Natural killer cell (primary cell): ENCODE data around the gene SGSM1. TPM values are rescaled to one million over a fixed set of nuclear protein-coding genes. Genes with fewer than 3 reads are reported as not detected.
"Not testable (repeated sequence)": the region's sequence is repeated elsewhere in the genome, so short reads cannot be mapped to it uniquely, and the experiment has no call there.

ENCODE experiments used
- ATAC-seq, 3 donors: fragments of 150-1000 bp in 2 of 3; fragments of 200-7000 bp in 1 of 3; cut with Tn5 transposase; 1 replicate in 1 of 3; 2 replicates in 2 of 3; pipeline ENCODE4 v1.10.0; 2021; ENCODE audit warnings: mild to moderate bottlenecking in 2 of 3, moderate library complexity in 2 of 3
- DNase-seq, 2 donors: peaks; one replicate each; pipeline versions ENCODE4 v3.0.0 to v3.0.0-alpha.2; 2013 to 2021; ENCODE audit warnings: mixed read lengths in 1 of 2
- H3K27ac ChIP-seq: one replicate; pipeline ENCODE4 v1.5.1; 2013; ENCODE audit warnings: mild to moderate bottlenecking, low read length
- H3K27me3 ChIP-seq: one replicate; pipeline ENCODE4 v1.6.1; 2013; ENCODE audit warnings: low read length; ENCODE audit not compliant: control insufficient read depth, insufficient read depth
- H3K36me3 ChIP-seq: one replicate; pipeline ENCODE4 v1.6.1; 2013; ENCODE audit warnings: low read length; ENCODE audit not compliant: control insufficient read depth, insufficient read depth
- H3K4me1 ChIP-seq: one replicate; pipeline ENCODE4 v1.6.1; 2013; ENCODE audit warnings: low read length; ENCODE audit not compliant: control insufficient read depth, insufficient read depth
- H3K4me3 ChIP-seq: one replicate; pipeline ENCODE4 v1.5.1; 2013; ENCODE audit warnings: low read length
- H3K9me3 ChIP-seq: one replicate; pipeline ENCODE4 v1.6.1; 2013; ENCODE audit warnings: low read length; ENCODE audit not compliant: control insufficient read depth, insufficient read depth
- H3K27ac Mint-ChIP-seq, 2 donors: one replicate each; pipeline ENCODE4 v1.8.0; 2022; ENCODE audit warnings: mild to moderate bottlenecking in 2 of 2, mixed read lengths in 2 of 2, moderate library complexity in 1 of 2
- H3K27me3 Mint-ChIP-seq, 2 donors: one replicate each; pipeline ENCODE4 v1.8.0; 2022; ENCODE audit warnings: low read depth in 2 of 2, mixed read lengths in 2 of 2
- H3K36me3 Mint-ChIP-seq: one replicate; pipeline ENCODE4 v1.8.0; 2022; ENCODE audit warnings: mixed read lengths
- H3K4me1 Mint-ChIP-seq, 2 donors: one replicate each; pipeline ENCODE4 v1.8.0; 2022; ENCODE audit warnings: mixed read lengths in 2 of 2
- H3K4me3 Mint-ChIP-seq: one replicate; pipeline ENCODE4 v1.8.0; 2022; ENCODE audit warnings: mild to moderate bottlenecking, moderate library complexity, mixed read lengths
- H3K9me3 Mint-ChIP-seq, 2 donors: one replicate each; pipeline ENCODE4 v1.8.0; 2022; ENCODE audit warnings: mixed read lengths in 2 of 2
- WGBS: methylation state at CpG from one replicate; pipeline ENCODE4 v1.1.7; 2013; ENCODE audit warnings: missing lambda C conversion rate; ENCODE audit not compliant: insufficient coverage; 5-methylcytosine and 5-hydroxymethylcytosine counted together
- intact Hi-C: fragments of 100-400 bp; cut with micrococcal nuclease; formaldehyde crosslinking; loops from one replicate; pipeline ENCODE4 v1.14.2; 2022
- total RNA-seq, 4 donors: library from RNA; stranded (reverse); fragments of 120-200 nt in 1 of 4; gene quantifications; one replicate each; pipeline versions ENCODE4 v1.2.3 to v1.2.4, GENCODE V29; 2013 to 2022
- TF ChIP-seq, protein P1 (sequence below): fragments of 200-600 bp; IDR thresholded peaks from one replicate; pipeline ENCODE4 v1.8.0; 2022; ENCODE audit warnings: antibody characterized with exemption

The SGSM1 gene
- total RNA-seq, 3 donors from 2014 or later (not counting 1 experiment from before 2014, with no cell fraction given), result 13.9 to 15.4 (median 13.9) TPM

DNA sequence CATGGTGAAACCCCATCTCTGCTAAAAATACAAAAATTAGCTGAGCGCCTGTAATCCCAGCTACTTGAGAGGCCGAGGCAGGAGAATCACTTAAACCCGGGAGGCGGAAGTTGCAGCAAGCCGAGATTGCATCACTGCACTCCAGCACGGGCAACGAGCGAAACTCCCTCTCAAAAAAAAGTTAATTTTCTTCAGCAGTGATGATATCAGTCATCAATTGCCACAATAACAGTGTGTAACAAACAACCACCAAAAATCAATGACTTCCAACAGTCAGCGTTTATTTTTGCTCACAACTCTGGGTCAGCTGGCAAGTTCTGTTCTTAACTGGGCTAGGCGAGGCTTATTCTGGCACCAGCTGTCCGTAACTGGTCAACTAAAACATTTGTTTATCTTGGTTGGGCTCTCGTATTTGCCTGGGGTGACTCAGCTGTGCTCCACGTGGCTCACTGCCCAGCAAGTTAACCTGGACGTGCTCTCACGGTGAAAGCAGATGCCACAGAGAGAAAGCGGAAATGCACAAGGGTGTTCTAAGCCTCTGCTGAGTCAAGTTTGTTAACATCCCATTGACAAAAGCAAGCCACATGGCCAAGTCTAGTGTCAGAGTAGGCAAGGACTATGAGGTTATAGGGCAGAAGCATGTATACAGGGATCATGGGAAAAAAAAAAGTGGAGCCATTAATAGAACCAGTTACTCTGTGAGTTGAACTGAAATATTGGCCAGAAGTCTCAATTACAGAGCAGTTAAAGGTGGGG lies 88.4 kb downstream of the SGSM1 start:
- Mint-ChIP-seq H3K27ac (no peak overlapping the region), H3K4me1 (no peaks in the 10 kb centered on the region), H3K4me3 (no peak overlapping the region), H3K27me3 (no peaks in the 10 kb centered on the region), H3K9me3 (no peaks in the 10 kb centered on the region), H3K36me3 (no peaks in the 10 kb centered on the region)
- DNase-seq (no peak), ATAC-seq (no peak)
- peaks cover 5% of the 10 kb centered on the region for H3K36me3 ChIP-seq
- intact Hi-C loops, result no loop called here
- no peaks in the 10 kb centered on the region for H3K4me1 ChIP-seq
- H3K4me3 ChIP-seq, result no peak overlapping the region
- TF ChIP-seq, protein P1, sequence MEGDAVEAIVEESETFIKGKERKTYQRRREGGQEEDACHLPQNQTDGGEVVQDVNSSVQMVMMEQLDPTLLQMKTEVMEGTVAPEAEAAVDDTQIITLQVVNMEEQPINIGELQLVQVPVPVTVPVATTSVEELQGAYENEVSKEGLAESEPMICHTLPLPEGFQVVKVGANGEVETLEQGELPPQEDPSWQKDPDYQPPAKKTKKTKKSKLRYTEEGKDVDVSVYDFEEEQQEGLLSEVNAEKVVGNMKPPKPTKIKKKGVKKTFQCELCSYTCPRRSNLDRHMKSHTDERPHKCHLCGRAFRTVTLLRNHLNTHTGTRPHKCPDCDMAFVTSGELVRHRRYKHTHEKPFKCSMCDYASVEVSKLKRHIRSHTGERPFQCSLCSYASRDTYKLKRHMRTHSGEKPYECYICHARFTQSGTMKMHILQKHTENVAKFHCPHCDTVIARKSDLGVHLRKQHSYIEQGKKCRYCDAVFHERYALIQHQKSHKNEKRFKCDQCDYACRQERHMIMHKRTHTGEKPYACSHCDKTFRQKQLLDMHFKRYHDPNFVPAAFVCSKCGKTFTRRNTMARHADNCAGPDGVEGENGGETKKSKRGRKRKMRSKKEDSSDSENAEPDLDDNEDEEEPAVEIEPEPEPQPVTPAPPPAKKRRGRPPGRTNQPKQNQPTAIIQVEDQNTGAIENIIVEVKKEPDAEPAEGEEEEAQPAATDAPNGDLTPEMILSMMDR, result no peak
- H3K27ac ChIP-seq, result no peak overlapping the region
- no peaks in the 10 kb centered on the region for H3K9me3 ChIP-seq
- WGBS, result 80% methylated on average over 16 of the region's 16 CpGs
- H3K27me3 ChIP-seq, result no peaks in the 10 kb centered on the region

DNA sequence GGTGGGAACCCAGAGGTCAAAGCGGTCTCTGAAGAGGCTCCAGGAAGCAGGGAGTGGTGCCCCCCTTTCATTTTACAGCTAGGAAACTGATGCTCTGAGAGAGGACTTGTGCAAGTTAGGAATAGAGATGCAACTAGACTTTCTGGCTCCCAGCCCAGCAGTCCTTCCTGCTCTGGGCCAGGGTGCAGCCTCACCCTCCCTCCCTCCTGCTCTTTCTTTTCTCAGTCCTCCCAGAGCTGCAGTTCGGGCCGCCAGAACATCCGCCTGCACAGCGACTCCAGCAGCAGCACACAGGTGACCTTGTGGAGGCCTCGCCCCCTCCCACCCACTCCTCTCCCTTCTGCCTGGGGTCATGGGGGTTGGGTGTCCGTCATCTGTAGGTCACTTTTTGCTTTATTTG lies 89.0 kb downstream of the SGSM1 start:
- Histone ChIP-seq H3K36me3 (peaks cover 5% of the 10 kb centered on the region), H3K27me3 (no peaks in the 10 kb centered on the region), H3K9me3 (no peaks in the 10 kb centered on the region), H3K4me3 (no peak overlapping the region), H3K27ac (no peak overlapping the region), H3K4me1 (no peaks in the 10 kb centered on the region)
- ATAC-seq (no peak), DNase-seq (no peak)
- TF ChIP-seq, protein P1, result no peak
- no peak overlapping the region for H3K4me3 Mint-ChIP-seq
- H3K36me3 Mint-ChIP-seq, result no peaks in the 10 kb centered on the region
- no peak overlapping the region for H3K27ac Mint-ChIP-seq
- H3K4me1 Mint-ChIP-seq, result no peaks in the 10 kb centered on the region
- no peaks in the 10 kb centered on the region for H3K9me3 Mint-ChIP-seq
- 71% methylated on average over 5 of the region's 7 CpGs for WGBS
- intact Hi-C loops, result no loop called here
- H3K27me3 Mint-ChIP-seq, result no peaks in the 10 kb centered on the region

DNA sequence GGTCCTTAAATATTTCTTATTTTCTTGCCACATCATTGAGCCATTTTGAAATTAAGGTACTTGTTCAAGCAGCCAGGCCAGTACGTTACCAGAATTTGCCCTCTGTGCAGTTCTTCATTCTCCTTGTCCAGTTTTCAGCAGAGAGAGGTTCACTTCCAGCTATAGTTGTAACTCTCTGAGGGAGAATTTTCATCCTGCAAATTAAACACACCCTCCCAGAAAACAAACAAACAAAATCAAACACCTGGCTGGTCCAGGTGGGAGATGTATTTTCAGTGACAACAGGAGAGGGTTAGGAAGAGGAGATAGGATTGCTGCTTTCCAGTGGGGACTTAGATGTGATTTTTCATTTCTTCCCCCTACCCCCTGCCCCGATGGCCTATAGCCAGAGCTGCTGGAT lies 95.4 kb downstream of the SGSM1 start:
- Mint-ChIP-seq H3K36me3 (peaks cover 31% of the 10 kb centered on the region), H3K9me3 (peaks cover 8 to 11% of the 10 kb centered on the region in 2 donors), H3K4me1 (no peaks in the 10 kb centered on the region), H3K4me3 (no peak overlapping the region), H3K27ac (no peak overlapping the region), H3K27me3 (no peaks in the 10 kb centered on the region)
- ATAC-seq (no peak), DNase-seq (no peak)
- H3K4me1 ChIP-seq, result no peaks in the 10 kb centered on the region
- H3K9me3 ChIP-seq, result peaks cover 11% of the 10 kb centered on the region
- intact Hi-C loops, result no loop called here
- no peaks in the 10 kb centered on the region for H3K27me3 ChIP-seq
- peaks cover 17% of the 10 kb centered on the region for H3K36me3 ChIP-seq
- no peak overlapping the region for H3K4me3 ChIP-seq
- H3K27ac ChIP-seq, result no peak overlapping the region
- TF ChIP-seq, protein P1, result no peak
- WGBS, result 88% methylated on average over 2 of the region's 2 CpGs

DNA sequence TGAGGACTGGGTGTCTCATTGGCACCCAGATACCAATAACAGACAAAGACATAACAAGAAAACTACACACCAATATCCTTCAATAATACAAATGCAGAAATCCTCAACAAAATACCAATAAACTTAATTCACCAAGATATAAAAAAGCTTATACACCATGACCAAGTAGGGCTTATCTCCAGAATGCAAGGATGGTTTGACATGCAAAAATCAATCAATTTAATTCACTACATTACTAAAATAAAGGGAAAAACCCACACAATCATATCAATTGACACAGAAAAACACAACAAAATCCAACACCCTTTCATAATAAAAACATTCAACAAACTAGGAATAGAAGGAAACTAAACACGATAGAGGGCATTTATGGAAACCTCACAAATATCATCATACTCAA lies 99.9 kb downstream of the SGSM1 start:
- no peaks in the 10 kb centered on the region for H3K4me1 Mint-ChIP-seq
- no peak overlapping the region for H3K4me3 Mint-ChIP-seq
- H3K27me3 Mint-ChIP-seq, result no peaks in the 10 kb centered on the region
- ATAC-seq, result no peak
- intact Hi-C loops, result no loop called here
- Histone ChIP-seq H3K36me3 (peaks cover 16% of the 10 kb centered on the region), H3K4me1 (no peaks in the 10 kb centered on the region), H3K27ac (no peak overlapping the region), H3K27me3 (no peaks in the 10 kb centered on the region), H3K4me3 (no peak overlapping the region), H3K9me3 (peaks cover 12% of the 10 kb centered on the region)
- no peak overlapping the region for H3K27ac Mint-ChIP-seq
- WGBS, result 100% methylated on average over 1 of the region's 1 CpG
- peaks cover 31% of the 10 kb centered on the region for H3K36me3 Mint-ChIP-seq
- no peak for DNase-seq
- TF ChIP-seq, protein P1, result no peak
- H3K9me3 Mint-ChIP-seq, result peaks cover 8 to 11% of the 10 kb centered on the region in 2 donors

DNA sequence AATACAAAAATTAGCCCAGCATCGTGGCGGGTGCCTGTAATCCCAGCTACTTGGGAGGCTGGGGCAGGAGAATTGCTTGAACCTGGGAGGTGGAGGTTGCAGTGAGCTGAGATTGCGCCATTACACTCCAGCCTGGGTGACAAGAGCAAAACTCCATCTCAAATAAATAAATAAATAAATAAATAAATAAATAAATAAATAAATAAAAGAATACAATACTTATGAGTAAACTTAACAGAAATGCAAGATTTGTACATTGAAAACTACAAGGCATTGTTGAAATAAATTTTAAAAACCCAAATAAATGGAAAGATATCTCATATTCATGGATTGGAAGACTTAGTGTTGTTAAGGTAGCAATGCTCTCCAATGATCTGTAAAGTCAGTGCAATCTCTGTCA lies 101.1 kb downstream of the SGSM1 start:
- H3K4me3 ChIP-seq, H3K4me1 Mint-ChIP-seq, H3K27me3 ChIP-seq, H3K4me1 ChIP-seq, intact Hi-C loops, H3K27ac ChIP-seq, DNase-seq, H3K27me3 Mint-ChIP-seq, H3K4me3 Mint-ChIP-seq, ATAC-seq, H3K27ac Mint-ChIP-seq: not testable (repeated sequence)
- Histone ChIP-seq H3K9me3 (peaks cover 12% of the 10 kb centered on the region), H3K36me3 (peaks cover 16% of the 10 kb centered on the region)
- Mint-ChIP-seq H3K36me3 (peaks cover 30% of the 10 kb centered on the region), H3K9me3 (peaks cover 8 to 11% of the 10 kb centered on the region in 2 donors)
- WGBS, result no CpG with 5 or more reads among the region's 3 CpGs
